Lower leg skin (tissue), 3 donors: ENCODE data around the gene WASHC3.

ENCODE experiments used
- POLR2A ChIP-seq, 2 donors: fragments of 450-650 bp; IDR thresholded peaks; one replicate each; pipeline ENCODE4 v1.6.1; 2016 to 2017; ENCODE audit warnings: antibody characterized with exemption in 2 of 2, mild to moderate bottlenecking in 1 of 2, moderate library complexity in 1 of 2
- TF ChIP-seq, protein P1 (sequence below), 3 donors: fragments of 450-650 bp; IDR thresholded peaks; one replicate each; pipeline ENCODE4 v1.5.1; 2016; ENCODE audit warnings: antibody characterized with exemption in 3 of 3, mild to moderate bottlenecking in 3 of 3, moderate library complexity in 2 of 3

DNA sequence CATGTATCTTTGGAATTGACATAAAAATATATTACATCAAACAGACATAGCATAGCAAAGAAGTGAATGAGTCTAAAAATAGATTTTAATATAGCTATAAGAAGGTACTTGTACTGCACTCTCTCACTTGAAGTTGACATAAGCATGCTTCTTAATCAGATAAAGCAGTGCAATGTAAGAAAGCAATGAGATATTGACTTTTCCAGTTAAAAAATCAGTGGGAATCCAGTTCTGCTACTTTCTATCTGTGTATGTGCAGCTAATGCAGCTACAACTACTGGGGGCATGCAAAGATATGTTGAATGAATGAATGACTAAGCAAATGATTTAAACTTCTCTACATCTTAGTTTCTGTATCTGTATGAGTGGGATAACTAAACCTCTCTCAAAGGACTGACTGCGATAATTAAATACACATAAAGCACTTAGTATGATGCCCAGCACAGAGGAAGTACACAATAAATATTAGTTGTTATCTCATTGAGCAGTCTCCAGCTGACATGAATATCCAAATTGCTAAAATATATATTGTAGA, 10.3 kb downstream of the WASHC3 start:
- TF ChIP-seq, protein P1, sequence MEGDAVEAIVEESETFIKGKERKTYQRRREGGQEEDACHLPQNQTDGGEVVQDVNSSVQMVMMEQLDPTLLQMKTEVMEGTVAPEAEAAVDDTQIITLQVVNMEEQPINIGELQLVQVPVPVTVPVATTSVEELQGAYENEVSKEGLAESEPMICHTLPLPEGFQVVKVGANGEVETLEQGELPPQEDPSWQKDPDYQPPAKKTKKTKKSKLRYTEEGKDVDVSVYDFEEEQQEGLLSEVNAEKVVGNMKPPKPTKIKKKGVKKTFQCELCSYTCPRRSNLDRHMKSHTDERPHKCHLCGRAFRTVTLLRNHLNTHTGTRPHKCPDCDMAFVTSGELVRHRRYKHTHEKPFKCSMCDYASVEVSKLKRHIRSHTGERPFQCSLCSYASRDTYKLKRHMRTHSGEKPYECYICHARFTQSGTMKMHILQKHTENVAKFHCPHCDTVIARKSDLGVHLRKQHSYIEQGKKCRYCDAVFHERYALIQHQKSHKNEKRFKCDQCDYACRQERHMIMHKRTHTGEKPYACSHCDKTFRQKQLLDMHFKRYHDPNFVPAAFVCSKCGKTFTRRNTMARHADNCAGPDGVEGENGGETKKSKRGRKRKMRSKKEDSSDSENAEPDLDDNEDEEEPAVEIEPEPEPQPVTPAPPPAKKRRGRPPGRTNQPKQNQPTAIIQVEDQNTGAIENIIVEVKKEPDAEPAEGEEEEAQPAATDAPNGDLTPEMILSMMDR (IDR thresholded peaks at IDR 0.05), result no peak
- no peak for TF ChIP-seq POLR2A (IDR thresholded peaks at IDR 0.05)
